GM19193 (cell line): Measurements from ENCODE around the gene SPESP1.

Experiments
- POLR2A ChIP-seq: IDR thresholded peaks from 4 replicates; pipeline ENCODE4 v1.6.1; 2011; ENCODE audit not compliant: insufficient read depth, insufficient read length; ENCODE audit errors: extremely low read depth

The SPESP1 gene

DNA sequence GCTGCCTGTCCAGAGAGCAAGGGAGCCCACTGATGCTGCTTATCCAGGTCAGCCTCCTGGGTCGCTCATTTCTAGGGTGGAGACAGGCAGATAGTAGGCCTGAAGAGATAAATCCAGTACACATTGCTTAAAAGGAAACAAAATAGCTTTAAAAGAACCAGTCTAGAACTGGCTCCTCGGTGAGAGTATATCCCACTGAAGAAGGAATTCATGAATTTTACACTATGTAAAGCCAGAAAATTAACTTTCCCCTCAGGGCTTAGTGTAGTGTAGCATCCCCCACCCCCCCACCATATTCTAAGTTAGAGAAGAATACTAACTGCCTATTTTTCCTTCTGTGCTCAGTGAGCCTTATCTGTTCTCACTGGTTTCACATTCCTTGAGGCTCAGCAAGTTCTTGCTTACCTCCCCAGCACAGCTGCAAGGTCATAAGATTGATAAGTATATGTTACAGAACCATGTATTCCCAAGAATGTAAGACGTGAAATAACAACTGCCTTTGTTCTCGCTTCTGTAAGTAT is 53.7 kb downstream of the SPESP1 start:
- TF ChIP-seq POLR2A = no peak

DNA sequence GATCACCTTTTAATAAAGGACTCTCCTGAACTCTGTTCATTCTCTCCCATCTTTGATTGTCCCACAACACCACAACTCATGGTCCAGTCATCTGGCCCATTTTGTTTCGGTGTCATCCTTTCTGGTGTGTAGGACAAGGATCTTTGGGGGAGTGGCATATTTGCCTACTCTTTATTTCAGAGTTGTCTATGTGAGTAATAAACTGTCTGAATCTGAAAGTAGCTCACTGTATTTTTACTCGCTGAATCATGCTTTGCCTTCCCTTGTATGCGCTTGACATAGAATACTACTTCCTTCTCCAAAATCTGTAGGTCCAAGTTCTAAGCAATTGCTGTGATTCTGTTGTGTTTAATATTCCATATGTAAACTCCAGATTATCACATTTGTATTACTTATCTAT is 54.3 kb downstream of the SPESP1 start:
- no peak for TF ChIP-seq POLR2A

DNA sequence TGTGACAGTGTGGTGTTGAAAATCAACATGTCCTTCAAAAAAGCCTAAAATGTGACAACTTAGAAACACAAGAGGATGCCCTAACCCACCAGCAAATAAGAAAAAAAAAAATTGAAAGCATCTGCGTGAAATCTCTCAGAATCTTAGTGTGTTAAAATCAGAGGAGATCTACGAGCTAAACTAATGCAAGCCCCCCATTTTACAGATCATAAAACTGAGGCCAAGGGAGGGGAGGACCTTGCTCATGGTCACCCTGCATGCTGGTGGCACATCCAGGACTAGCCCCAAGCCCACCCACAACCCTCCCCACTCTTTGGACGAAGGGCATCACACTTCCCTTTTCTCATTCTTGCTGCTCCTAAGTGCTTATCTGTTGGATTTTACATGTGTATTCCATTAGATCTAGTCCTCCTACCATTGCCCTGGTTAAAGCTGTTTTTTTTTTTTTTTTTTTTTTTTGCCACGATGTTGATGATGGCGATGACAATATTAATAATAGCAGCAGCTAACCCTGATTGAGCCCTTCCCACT is 55.1 kb downstream of the SPESP1 start:
- no peak for TF ChIP-seq POLR2A

DNA sequence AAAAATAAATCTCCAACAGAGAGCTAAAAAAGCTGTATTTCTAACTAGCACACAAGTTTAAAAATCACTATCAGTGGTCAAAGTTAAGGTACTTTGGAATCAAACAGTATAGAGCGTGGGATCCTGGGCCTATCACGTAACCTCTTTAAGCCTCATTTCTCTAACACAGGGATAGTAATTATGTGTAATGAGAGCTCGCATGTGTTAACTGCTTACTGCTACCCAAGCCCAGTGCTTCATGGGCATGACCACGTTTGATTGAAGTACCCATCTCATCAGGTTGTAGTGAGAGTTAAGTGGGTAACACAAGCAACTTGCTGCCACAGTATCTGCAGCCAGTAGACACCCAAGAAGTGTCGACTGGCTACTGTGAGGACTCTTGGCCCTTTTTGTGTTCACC is 56.0 kb downstream of the SPESP1 start:
- TF ChIP-seq POLR2A = no peak

DNA sequence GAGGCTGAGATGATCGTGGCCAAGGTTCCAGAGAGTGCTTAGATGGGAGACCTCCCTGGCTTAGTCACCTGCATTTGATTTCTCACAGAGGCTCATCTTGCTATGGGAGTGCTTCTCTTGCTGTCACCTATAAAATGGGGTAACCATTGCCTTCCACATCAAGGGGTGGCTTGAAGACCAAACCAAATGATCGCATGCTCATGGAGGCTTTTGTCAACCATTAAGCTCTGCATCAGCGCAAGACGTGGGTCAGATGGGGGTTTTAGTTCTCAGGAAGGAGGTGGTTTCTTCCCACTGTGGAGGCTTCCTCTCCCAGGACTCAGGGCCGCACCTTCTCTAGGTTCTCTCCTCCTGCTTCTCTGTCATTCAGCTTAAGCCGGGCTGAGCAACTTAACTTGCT is 56.8 kb downstream of the SPESP1 start:
- TF ChIP-seq POLR2A = no peak

DNA sequence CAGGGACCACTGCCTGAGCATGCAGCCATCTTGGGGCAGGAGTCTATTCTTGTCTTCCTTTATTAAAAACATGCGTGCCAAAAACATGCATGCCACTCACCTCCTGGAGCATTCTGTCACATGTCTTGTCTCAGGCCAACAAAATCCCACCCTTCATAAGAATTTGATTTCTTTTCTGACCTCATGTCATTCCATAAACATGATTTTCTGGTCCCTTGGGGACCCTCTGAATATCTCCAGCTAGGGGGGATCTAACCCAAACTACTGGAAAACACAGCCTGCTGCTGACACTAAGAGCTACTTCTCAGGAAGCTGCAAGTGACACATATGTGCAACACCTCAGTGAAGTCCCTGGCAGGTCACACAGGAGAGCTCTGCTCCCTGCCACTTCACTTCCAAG is 57.4 kb downstream of the SPESP1 start:
- TF ChIP-seq POLR2A = no peak

DNA sequence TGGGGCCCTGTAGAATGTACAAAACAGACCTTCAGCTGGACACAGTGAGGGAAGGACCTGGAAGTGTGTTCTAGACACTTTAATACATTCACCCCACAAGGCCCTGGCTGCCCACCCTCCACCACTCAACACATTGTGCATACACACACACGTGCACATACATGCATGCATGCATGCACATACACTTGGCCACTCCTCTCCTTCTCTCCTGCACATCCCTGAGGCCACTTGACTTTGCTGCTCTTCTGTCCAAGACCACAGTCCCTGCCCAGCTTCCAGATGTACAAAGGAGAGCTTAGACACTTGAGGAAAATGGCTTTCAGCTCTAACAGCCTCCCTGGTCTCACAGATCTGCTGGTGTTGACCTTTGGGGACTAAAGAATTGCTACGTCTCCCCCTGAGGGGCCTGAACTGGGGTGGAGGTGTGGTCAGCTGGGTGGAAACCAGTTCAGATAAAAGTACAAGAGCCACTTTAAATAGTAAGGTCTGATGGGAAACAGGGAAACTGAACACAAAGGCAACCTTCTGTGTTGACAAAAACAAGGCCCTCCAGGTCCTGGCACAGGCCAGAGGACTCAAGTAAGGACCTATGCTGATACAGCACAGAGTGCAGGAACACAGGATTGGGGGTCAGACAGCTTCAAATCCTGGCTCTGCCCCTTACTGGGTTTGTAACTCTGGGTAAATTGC is 59.4 kb downstream of the SPESP1 start:
- TF ChIP-seq POLR2A = no peak

DNA sequence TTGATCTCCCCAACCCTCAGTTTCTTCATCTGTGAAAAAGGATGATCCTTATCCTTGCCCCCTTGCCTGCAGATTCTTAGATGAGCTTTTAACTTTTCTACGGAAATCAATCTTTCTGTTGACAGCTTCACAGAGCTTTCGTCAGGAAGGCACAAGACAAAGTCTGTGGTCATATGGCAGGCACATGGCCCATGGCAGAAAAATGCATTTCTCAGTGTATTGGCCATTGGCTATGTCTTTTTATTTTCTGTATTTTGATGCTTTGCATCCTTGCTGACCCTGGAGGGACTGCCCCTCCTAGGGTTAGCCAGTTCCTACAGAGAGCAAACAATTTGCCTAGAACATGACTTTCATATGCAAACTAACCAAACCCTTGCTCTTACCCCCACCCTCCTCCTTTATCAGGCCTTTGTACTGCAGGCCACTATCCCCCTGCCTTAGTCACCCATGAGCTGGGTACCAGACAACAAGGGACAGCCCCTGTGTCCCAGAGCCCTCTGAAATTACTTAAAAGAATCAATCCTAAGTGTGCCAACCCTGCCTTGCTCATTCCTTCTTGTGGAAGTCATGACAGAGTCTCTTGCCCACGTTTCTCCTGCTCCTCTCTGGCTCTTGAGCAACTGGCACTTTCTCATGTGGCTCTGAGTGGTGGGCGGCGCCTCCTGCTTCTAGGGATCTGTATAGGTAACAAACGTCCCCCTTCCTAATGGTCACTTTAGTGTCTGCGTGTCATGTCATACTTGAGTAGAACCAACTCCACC is 60.1 kb downstream of the SPESP1 start:
- no peak for TF ChIP-seq POLR2A

DNA sequence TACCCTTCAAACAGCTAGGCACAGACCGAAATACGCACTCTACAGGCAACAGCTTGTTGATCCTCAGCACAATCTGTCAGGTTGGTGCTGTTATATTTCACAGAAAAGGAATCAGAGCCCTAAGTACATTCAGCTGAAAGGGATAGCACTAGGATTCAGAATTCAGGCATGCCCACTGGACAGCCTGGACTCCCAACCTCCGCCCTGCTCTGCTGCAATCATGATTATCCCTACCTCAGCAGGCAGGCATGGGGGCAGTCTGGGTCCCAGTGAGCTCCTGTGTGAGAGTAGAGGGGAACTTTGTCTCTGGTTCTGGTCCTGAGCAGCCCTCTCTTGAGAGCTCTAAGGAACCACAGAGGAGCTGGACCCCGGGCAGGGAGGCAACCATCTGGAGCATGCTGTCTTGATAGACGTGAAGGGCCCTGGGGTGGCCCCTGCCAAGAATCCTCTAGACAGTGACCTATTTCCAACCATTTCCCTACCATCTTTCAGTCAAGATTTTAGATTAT is 60.7 kb downstream of the SPESP1 start:
- no peak for TF ChIP-seq POLR2A

DNA sequence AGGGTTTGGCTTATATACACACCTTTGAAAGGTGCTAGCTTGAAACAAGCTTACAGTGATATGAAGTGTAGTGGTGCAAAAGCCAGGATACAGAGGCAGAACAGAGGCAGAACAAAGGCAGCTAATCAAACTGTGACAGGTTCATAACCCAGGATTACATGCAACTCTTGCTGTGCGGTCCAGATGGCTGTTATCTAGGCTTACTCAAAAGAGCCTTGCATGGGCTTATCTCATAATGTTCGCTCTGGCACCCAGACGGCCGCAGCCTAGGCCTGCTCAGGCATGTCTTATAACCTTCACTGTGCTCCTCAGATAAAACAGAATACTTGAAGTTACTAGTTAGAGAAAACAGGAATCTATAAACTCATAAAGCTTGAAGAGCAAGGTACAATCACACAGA is 61.4 kb downstream of the SPESP1 start:
- TF ChIP-seq POLR2A = no peak

DNA sequence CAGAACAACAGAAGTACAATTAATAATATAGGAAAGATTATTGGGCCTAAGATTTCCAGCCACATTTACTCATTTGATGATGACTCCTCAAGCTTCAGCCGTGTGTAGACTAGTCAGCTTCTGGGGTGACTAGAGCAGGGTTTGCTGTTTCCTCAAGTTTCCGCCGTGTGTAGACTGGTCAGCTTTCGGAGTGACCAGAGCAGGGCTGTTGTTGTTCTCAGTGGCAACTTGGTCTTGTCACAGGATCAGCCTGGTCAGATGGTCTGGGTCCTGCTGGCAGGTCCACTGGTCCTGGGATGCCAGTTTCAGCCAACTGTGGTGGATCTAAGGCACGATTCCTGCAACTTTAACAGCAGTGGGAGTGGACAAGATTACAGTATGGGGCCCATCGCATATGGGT is 62.4 kb downstream of the SPESP1 start:
- TF ChIP-seq POLR2A = no peak

DNA sequence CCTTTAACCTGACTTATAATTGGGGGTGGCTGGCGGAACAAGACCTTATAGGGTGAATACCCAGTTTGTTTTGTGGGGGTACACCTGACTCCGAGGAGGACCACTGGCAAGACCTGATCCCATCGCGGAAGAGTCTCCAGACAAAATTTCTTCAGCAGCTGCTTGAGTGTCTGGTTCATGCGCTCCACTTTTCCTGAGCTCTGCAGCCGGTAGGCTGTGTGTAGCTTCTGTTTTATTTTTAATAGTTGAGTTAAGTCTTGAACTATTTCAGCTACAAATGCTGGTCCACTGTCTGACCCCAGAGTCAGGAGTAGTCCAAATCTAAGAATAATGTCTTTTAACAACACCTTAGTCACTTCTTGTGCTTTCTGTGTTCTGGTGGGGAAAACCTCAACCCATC is 63.0 kb downstream of the SPESP1 start:
- TF ChIP-seq POLR2A = no peak

DNA sequence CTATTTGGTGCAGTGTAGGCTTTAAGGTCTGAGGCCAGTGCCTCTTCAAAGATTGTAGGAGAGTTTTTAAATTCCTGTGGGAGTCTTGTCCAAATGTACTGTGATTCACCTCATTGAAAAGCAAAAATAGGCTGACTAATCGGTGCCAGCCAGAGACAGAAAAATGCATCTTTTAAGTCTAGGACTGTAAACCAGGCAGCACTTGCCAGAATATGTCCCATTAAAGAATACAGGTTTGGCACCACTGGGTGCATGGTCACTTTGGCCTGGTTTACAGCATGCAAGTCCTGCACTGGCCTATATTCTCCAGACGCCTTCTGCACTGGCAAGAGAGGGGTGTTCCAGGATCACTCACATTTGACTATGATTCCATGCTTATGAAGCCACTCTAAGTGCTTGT is 63.8 kb downstream of the SPESP1 start:
- TF ChIP-seq POLR2A = no peak

DNA sequence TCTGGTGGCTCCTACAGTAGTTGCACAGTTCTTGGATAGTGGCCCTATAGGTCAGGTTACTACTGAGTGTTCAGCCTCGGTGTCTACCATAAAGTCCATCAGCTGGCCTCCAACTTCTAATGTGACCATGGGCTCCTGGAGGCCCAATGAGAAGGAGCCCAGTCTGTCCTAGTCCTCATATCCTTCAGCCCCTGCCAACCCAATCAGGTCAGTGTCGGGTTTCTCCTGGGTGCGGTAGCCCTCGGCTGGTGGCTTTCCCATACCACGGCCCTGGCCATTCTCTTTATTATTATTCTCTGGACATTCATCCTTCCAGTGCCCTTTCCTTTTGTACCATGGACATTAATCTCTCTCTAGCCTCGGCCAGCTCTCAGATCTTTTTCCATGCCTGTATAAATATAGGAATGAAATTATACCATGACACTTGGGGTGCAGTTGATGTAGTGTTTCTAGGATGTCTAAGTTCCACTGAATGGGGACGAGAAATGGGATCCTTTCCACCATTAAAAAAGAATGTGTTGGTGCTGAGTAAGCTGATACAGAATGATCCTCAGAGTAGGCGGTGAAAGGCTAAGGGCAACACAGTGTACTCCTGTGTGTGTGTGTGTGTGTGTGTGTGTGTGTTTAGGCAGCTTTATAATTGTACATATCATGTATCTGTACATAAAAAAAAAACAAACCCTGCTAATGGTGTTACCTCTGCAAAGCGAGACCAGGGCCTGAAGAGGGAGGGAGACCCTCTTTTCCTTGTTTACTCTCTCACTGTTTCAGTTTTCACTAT is 64.8 kb downstream of the SPESP1 start:
- TF ChIP-seq POLR2A = no peak
